Measurements from ENCODE around the gene ADAM17. TPM values are rescaled to one million over a fixed set of nuclear protein-coding genes. Genes with fewer than 3 reads are reported as not detected.

The ADAM17 gene
- total RNA-seq, 4 donors from 2014 or later, result 7.7 to 47.0 (median 27.7) TPM

- Histone ChIP-seq H3K4me3 (no peak overlapping the region), H3K36me3 (no peaks in the 10 kb centered on the region), H3K9me3 (no peaks in the 10 kb centered on the region), H3K27me3 (no peaks in the 10 kb centered on the region), H3K27ac (no peak overlapping the region), H3K4me1 (peaks cover 4 to 11% of the 10 kb centered on the region in 2 donors)
- intact Hi-C loops (cut with DNase I; ENCODE audit: low total_unique reads), result no loop called here
- no peak for DNase-seq
- TF ChIP-seq POLR2A (IDR thresholded peaks at IDR 0.05) (no peak), CTCF (IDR thresholded peaks at IDR 0.05) (no peak)
These were observed 7.1 kb downstream of the ADAM17 start for GRCh38 chr2:9548506-9548905.

DNA sequence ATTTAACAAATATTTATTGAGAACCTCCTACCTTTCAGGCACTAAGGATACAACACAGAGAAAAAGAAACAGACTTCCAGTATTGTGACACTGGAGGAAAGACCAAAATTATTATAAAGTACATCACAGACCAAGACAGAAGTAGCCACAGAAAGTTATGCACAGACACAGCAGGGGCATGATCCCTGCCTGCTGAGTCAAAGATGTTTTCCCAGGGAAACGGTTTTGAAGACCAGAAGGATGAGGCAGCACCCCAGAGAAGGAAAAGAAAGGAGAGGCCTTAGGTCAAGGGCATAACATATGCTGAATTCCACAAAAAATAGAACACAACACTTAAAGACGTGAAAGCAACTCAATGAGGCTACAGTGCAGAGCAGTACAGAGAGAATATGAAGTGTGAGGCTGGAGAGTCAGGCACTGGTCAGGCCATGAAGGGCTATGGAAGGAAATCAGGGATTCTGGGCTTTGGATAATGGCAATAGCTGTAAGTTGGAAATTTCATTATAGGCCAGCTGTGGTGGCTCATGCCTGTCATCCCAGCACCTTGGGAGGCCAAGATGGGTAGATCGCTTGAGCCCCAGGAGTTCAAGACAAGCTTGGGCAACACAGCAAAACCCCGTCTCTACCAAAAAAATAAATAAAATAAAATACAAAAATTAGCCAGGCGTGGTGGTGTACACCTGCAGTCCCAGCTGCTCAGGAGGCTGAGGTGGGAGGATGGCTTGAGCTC lies 8.2 kb downstream of the ADAM17 start:
- peaks cover 4 to 10% of the 10 kb centered on the region in 2 donors for H3K4me1 ChIP-seq
- intact Hi-C loops (cut with DNase I; ENCODE audit: low total_unique reads), result no loop called here
- H3K36me3 ChIP-seq, result no peaks in the 10 kb centered on the region
- no peak overlapping the region for H3K27ac ChIP-seq
- no peaks in the 10 kb centered on the region for H3K9me3 ChIP-seq
- no peak overlapping the region for H3K4me3 ChIP-seq
- no peaks in the 10 kb centered on the region for H3K27me3 ChIP-seq
- no peak for TF ChIP-seq CTCF (IDR thresholded peaks at IDR 0.05)
- no peak for TF ChIP-seq POLR2A (IDR thresholded peaks at IDR 0.05)
- no peak for DNase-seq

DNA sequence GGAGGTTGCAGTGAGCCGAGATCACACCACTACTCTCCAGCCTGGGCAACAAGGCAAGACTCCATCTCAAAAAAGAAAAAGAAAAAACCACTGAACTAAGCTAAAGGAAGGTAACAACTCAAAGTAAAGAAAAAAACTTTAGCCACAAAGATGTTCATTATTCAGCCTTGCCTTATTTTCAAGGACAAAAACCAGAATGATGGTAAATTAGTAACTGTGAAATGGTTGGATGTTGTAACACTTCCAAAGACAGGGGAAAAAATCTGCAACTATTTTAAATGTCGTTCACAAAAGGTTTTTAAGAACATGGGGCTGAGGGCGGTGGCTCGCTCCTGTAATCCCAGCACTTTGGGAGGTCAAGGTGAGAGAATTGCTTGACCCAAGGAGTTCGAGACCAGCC lies 10.1 kb downstream of the ADAM17 start:
- Histone ChIP-seq H3K4me3 (no peak overlapping the region), H3K4me1 (no peaks in the 10 kb centered on the region), H3K36me3 (no peaks in the 10 kb centered on the region), H3K27me3 (no peaks in the 10 kb centered on the region), H3K9me3 (no peaks in the 10 kb centered on the region), H3K27ac (no peak overlapping the region)
- no peak for DNase-seq
- intact Hi-C loops (cut with DNase I; ENCODE audit: low total_unique reads), result no loop called here
- TF ChIP-seq CTCF (IDR thresholded peaks at IDR 0.05) (no peak), POLR2A (IDR thresholded peaks at IDR 0.05) (no peak)

- H3K4me1 ChIP-seq, result no peaks in the 10 kb centered on the region
- no peaks in the 10 kb centered on the region for H3K36me3 ChIP-seq
- no peak overlapping the region for H3K4me3 ChIP-seq
- intact Hi-C loops (cut with DNase I; ENCODE audit: low total_unique reads), result no loop called here
- H3K27me3 ChIP-seq, result no peaks in the 10 kb centered on the region
- H3K27ac ChIP-seq, result no peak overlapping the region
- no peak for TF ChIP-seq POLR2A (IDR thresholded peaks at IDR 0.05)
- no peak for TF ChIP-seq CTCF (IDR thresholded peaks at IDR 0.05)
- DNase-seq, result no peak
- no peaks in the 10 kb centered on the region for H3K9me3 ChIP-seq
These were observed 12.1 kb downstream of the ADAM17 start for GRCh38 chr2:9543557-9543956.

- peaks cover 0 to 4% of the 10 kb centered on the region in 2 donors for H3K4me1 ChIP-seq
- intact Hi-C loops (cut with DNase I; ENCODE audit: low total_unique reads), result no loop called here
- H3K36me3 ChIP-seq, result no peaks in the 10 kb centered on the region
- no peak for TF ChIP-seq POLR2A (IDR thresholded peaks at IDR 0.05)
- TF ChIP-seq CTCF (IDR thresholded peaks at IDR 0.05), result no peak
- H3K4me3 ChIP-seq, result no peak overlapping the region
- no peaks in the 10 kb centered on the region for H3K27me3 ChIP-seq
- no peaks in the 10 kb centered on the region for H3K9me3 ChIP-seq
- DNase-seq, result no peak
- H3K27ac ChIP-seq, result peak overlapping the region; percentile 69 to 70
These were observed 16.1 kb downstream of the ADAM17 start for GRCh38 chr2:9539531-9539930.
